BE2C (cell line): ENCODE measurements around the gene GPR160.
A peak's percentile ranks its signal among the peaks of the same experiment; 100 is the strongest.

Experiments used
- DNase-seq: peaks from one replicate; pipeline ENCODE4 v3.0.0-alpha.2; 2020
- H3K27me3 ChIP-seq: fragments of 250-450 bp; sonication (Bioruptor Pico); 2 replicates; pipeline ENCODE4 v1.5.1; 2020; ENCODE audit warnings: mild to moderate bottlenecking
- H3K36me3 ChIP-seq: fragments of 250-450 bp; sonication (Bioruptor Pico); 2 replicates; pipeline ENCODE4 v1.5.1; 2020; ENCODE audit warnings: mild to moderate bottlenecking
- H3K4me1 ChIP-seq: fragments of 250-450 bp; sonication (Bioruptor Pico); 2 replicates; pipeline ENCODE4 v1.5.1; 2020
- H3K4me3 ChIP-seq: 2 replicates; pipeline ENCODE4 v1.5.1; 2011; ENCODE audit warnings: low read depth, low read length
- H3K9me3 ChIP-seq: fragments of 250-450 bp; sonication (Bioruptor Pico); 2 replicates; pipeline ENCODE4 v1.5.1; 2020
- CTCF ChIP-seq: IDR thresholded peaks from 2 replicates; pipeline ENCODE4 v1.5.1; 2012; ENCODE audit warnings: mild to moderate bottlenecking, low read depth, low read length

Gene GPR160

GRCh38 chr3:170063691-170064090, 25.9 kb downstream of the GPR160 start:
- no peak for DNase-seq
- Histone ChIP-seq H3K4me3 (no peak overlapping the region), H3K9me3 (no peaks in the 10 kb centered on the region), H3K27me3 (no peaks in the 10 kb centered on the region), H3K36me3 (no peaks in the 10 kb centered on the region), H3K4me1 (no peaks in the 10 kb centered on the region)
- no peak for TF ChIP-seq CTCF

GRCh38 chr3:170064108-170064507, 26.3 kb downstream of the GPR160 start:
- no peaks in the 10 kb centered on the region for H3K27me3 ChIP-seq
- H3K4me3 ChIP-seq = no peak overlapping the region
- H3K9me3 ChIP-seq = no peaks in the 10 kb centered on the region
- DNase-seq = no peak
- TF ChIP-seq CTCF = no peak
- H3K4me1 ChIP-seq = no peaks in the 10 kb centered on the region
- H3K36me3 ChIP-seq = no peaks in the 10 kb centered on the region

GRCh38 chr3:170075441-170076091, 37.8 kb downstream of the GPR160 start:
- no peak for TF ChIP-seq CTCF
- H3K4me1 ChIP-seq = 0 out of 2 replicates have a peak, but pooled peaks cover 3% of the 10 kb centered on the region
- H3K9me3 ChIP-seq = no peaks in the 10 kb centered on the region
- no peaks in the 10 kb centered on the region for H3K36me3 ChIP-seq
- no peak overlapping the region for H3K4me3 ChIP-seq
- H3K27me3 ChIP-seq = no peaks in the 10 kb centered on the region
- no peak for DNase-seq

- H3K9me3 ChIP-seq = no peaks in the 10 kb centered on the region
- H3K4me3 ChIP-seq = no peak overlapping the region
- no peaks in the 10 kb centered on the region for H3K27me3 ChIP-seq
- H3K36me3 ChIP-seq = no peaks in the 10 kb centered on the region
- TF ChIP-seq CTCF = no peak
- H3K4me1 ChIP-seq = 0 out of 2 replicates have a peak, but pooled peaks cover 3% of the 10 kb centered on the region
- no peak for DNase-seq
Observed at GRCh38 chr3:170076715-170077238, 39.0 kb downstream of the GPR160 start.

GRCh38 chr3:170077361-170077760, 39.6 kb downstream of the GPR160 start:
- Histone ChIP-seq H3K9me3 (no peaks in the 10 kb centered on the region), H3K27me3 (no peaks in the 10 kb centered on the region), H3K4me1 (0 out of 2 replicates have a peak, but pooled peaks cover 3% of the 10 kb centered on the region), H3K36me3 (no peaks in the 10 kb centered on the region), H3K4me3 (no peak overlapping the region)
- DNase-seq = no peak
- TF ChIP-seq CTCF = no peak

- DNase-seq = peak; percentile 12
- Histone ChIP-seq H3K4me3 (no peak overlapping the region), H3K36me3 (no peaks in the 10 kb centered on the region), H3K27me3 (no peaks in the 10 kb centered on the region), H3K4me1 (0 out of 2 replicates have a peak, but pooled peaks cover 3% of the 10 kb centered on the region), H3K9me3 (no peaks in the 10 kb centered on the region)
- TF ChIP-seq CTCF = peak; percentile 42
Observed at GRCh38 chr3:170078620-170079281, 41.0 kb downstream of the GPR160 start.
